ENCODE results near the gene SPRED2.
"Not testable (repeated sequence)": the region's sequence is repeated elsewhere in the genome, so short reads cannot be mapped to it uniquely, and the experiment has no call there.

SPRED2 gene

GRCh38 chr2:65349863-65350262 is 82.5 kb downstream of the SPRED2 start:
- in situ Hi-C loops (cut with HindIII; ENCODE audit: low sequenced_read_pairs): no loop called here

- in situ Hi-C loops (cut with HindIII; ENCODE audit: low sequenced_read_pairs): no loop called here
These were observed 84.5 kb downstream of the SPRED2 start for GRCh38 chr2:65347913-65348312.

GRCh38 chr2:65345631-65346030 is 86.8 kb downstream of the SPRED2 start:
- in situ Hi-C loops (cut with HindIII; ENCODE audit: low sequenced_read_pairs): no loop called here

- in situ Hi-C loops (cut with HindIII; ENCODE audit: low sequenced_read_pairs): no loop called here
These were observed 87.7 kb downstream of the SPRED2 start for GRCh38 chr2:65344689-65345088.

GRCh38 chr2:65344182-65344581 is 88.2 kb downstream of the SPRED2 start:
- in situ Hi-C loops (cut with HindIII; ENCODE audit: low sequenced_read_pairs): no loop called here

GRCh38 chr2:65343386-65343785 is 89.0 kb downstream of the SPRED2 start:
- in situ Hi-C loops (cut with HindIII; ENCODE audit: low sequenced_read_pairs): no loop called here

- in situ Hi-C loops (cut with HindIII; ENCODE audit: low sequenced_read_pairs): no loop called here
These were observed 91.3 kb downstream of the SPRED2 start for GRCh38 chr2:65340898-65341681.

- in situ Hi-C loops (cut with HindIII; ENCODE audit: low sequenced_read_pairs): no loop called here
These were observed 92.8 kb downstream of the SPRED2 start for GRCh38 chr2:65339648-65340047.

GRCh38 chr2:65338830-65339495 is 93.4 kb downstream of the SPRED2 start:
- in situ Hi-C loops (cut with HindIII; ENCODE audit: low sequenced_read_pairs): not testable (repeated sequence)

GRCh38 chr2:65337915-65338314 is 94.5 kb downstream of the SPRED2 start:
- in situ Hi-C loops (cut with HindIII; ENCODE audit: low sequenced_read_pairs): not testable (repeated sequence)

- in situ Hi-C loops (cut with HindIII; ENCODE audit: low sequenced_read_pairs): no loop called here
These were observed 97.7 kb downstream of the SPRED2 start for GRCh38 chr2:65334714-65335113.

- in situ Hi-C loops (cut with HindIII; ENCODE audit: low sequenced_read_pairs): no loop called here
These were observed 100.9 kb downstream of the SPRED2 start for GRCh38 chr2:65331336-65332025.

- in situ Hi-C loops (cut with HindIII; ENCODE audit: low sequenced_read_pairs): no loop called here
These were observed 102.9 kb downstream of the SPRED2 start for GRCh38 chr2:65329525-65329924.

GRCh38 chr2:65326276-65326675 is 106.1 kb downstream of the SPRED2 start:
- in situ Hi-C loops (cut with HindIII; ENCODE audit: low sequenced_read_pairs): no loop called here

GRCh38 chr2:65325066-65325465 is 107.3 kb downstream of the SPRED2 start:
- in situ Hi-C loops (cut with HindIII; ENCODE audit: low sequenced_read_pairs): no loop called here

- in situ Hi-C loops (cut with HindIII; ENCODE audit: low sequenced_read_pairs): no loop called here
These were observed 111.5 kb downstream of the SPRED2 start for GRCh38 chr2:65320946-65321345.

- in situ Hi-C loops (cut with HindIII; ENCODE audit: low sequenced_read_pairs): no loop called here
These were observed 112.2 kb downstream of the SPRED2 start for GRCh38 chr2:65320042-65320725.

GRCh38 chr2:65319674-65320041 is 112.7 kb downstream of the SPRED2 start:
- in situ Hi-C loops (cut with HindIII; ENCODE audit: low sequenced_read_pairs): no loop called here

- in situ Hi-C loops (cut with HindIII; ENCODE audit: low sequenced_read_pairs): no loop called here
These were observed 113.2 kb downstream of the SPRED2 start for GRCh38 chr2:65319072-65319673.

- in situ Hi-C loops (cut with HindIII; ENCODE audit: low sequenced_read_pairs): no loop called here
These were observed 114.6 kb downstream of the SPRED2 start for GRCh38 chr2:65317841-65318240.

- in situ Hi-C loops (cut with HindIII; ENCODE audit: low sequenced_read_pairs): not testable (repeated sequence)
These were observed 115.0 kb downstream of the SPRED2 start for GRCh38 chr2:65317351-65317750.

Data from endothelial cell of hepatic sinusoid (primary cell).